ENCODE measurements around the gene GTF3C1. TPM values are rescaled to one million over a fixed set of nuclear protein-coding genes. Genes with fewer than 3 reads are reported as not detected.

GTF3C1 gene
- total RNA-seq, 1 experiment from 2014 or later: 46.6 TPM

DNA sequence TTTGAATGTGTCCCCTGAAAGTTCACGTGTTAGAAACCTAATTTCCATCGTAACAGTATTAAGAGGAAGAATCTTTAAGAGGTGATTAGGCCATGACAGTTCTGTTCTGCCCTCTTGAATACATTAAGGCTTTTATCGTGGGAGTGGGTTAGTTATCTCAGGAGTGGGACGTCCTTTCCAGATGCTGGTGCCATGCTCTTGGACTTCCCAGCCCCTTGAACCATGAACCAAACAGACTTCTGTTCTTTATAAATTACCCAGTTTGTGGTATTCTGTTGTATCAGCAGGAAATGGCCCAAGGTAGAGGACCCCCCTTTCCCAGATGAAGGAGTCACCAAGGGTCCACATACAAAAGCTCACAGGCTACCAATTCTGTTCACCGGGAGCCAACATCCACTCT lies 10.1 kb downstream of the GTF3C1 start:
- Histone ChIP-seq H3K9ac (ENCODE audit: low read length) (no peak overlapping the region), H3K36me3 (ENCODE audit: insufficient read depth, low read length) (peaks cover 21% of the 10 kb centered on the region; the same call in 1 of the 2 replicates), H3K27ac (ENCODE audit: low read length) (no peak overlapping the region), H3K4me2 (ENCODE audit: low read depth, low read length, poor library complexity, severe bottlenecking) (no peak overlapping the region), H3K9me3 (ENCODE audit: low read length) (no peaks in the 10 kb centered on the region), H3K9me2 (replicated peaks; ENCODE audit: insufficient read depth, low read length) (no peaks in the 10 kb centered on the region), H4K20me1 (ENCODE audit: insufficient read depth, low read depth, low read length) (no peaks in the 10 kb centered on the region), H3K79me2 (ENCODE audit: low read length) (no peaks in the 10 kb centered on the region; the same call in 1 of the 2 replicates), H3K4me1 (ENCODE audit: low read length) (no peaks in the 10 kb centered on the region; the same call in 1 of the 2 replicates), H2AFZ (ENCODE audit: low read length) (no peak overlapping the region), H3K4me3 (ENCODE audit: low read length) (no peak overlapping the region), H3K27me3 (ENCODE audit: low read length) (no peaks in the 10 kb centered on the region)
- DNase-seq: no peak

DNA sequence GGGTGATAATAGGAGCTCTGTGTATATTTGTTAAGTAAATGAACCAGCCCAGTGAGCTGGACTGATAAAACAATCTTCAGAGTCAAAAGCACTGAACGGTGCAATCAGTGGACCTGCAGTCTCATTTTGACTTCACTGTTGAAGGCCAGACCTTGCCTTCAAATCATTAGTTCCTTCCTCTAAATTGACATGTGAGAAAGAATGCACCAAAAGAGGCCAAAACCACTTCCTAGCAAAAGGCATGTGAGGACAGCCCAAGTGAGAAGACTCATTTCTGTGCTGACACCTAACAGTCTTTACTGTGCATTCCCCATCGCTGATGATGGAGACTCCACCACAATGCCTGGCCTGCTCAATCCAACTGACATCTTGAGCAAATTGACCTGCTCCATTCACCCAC lies 10.6 kb downstream of the GTF3C1 start:
- no peaks in the 10 kb centered on the region for H3K9me3 ChIP-seq (ENCODE audit: low read length)
- H3K36me3 ChIP-seq (ENCODE audit: insufficient read depth, low read length): peaks cover 25% of the 10 kb centered on the region; the same call in 1 of the 2 replicates
- H4K20me1 ChIP-seq (ENCODE audit: insufficient read depth, low read depth, low read length): no peaks in the 10 kb centered on the region
- H3K27ac ChIP-seq (ENCODE audit: low read length): no peak overlapping the region
- H3K9ac ChIP-seq (ENCODE audit: low read length): no peak overlapping the region
- no peaks in the 10 kb centered on the region; the same call in 1 of the 2 replicates for H3K4me1 ChIP-seq (ENCODE audit: low read length)
- H3K9me2 ChIP-seq (replicated peaks; ENCODE audit: insufficient read depth, low read length): no peaks in the 10 kb centered on the region
- no peak overlapping the region for H3K4me3 ChIP-seq (ENCODE audit: low read length)
- H3K27me3 ChIP-seq (ENCODE audit: low read length): no peaks in the 10 kb centered on the region
- no peak overlapping the region for H2AFZ ChIP-seq (ENCODE audit: low read length)
- no peaks in the 10 kb centered on the region; the same call in 1 of the 2 replicates for H3K79me2 ChIP-seq (ENCODE audit: low read length)
- H3K4me2 ChIP-seq (ENCODE audit: low read depth, low read length, poor library complexity, severe bottlenecking): no peak overlapping the region
- DNase-seq: no peak

DNA sequence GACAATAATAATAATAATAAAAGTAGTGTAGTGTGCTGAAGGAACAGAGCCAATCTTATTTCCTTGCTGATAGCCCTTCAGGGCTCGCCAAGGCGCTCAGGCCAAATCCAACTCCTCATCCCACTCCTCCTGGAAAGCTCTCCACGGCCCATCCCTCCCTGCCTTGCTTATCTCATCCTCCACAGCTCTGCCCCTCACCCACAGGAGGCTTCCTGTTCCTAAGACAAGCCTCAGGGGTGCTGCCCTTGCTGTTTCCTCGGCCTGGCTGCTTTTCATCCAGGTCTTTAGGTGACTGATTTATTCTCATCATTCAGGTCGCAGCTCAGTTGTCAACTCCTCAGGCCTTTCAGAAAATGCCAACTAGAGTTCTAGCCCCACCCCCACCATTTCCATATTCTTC lies 11.2 kb downstream of the GTF3C1 start:
- Histone ChIP-seq H3K9me2 (replicated peaks; ENCODE audit: insufficient read depth, low read length) (no peaks in the 10 kb centered on the region), H3K27ac (ENCODE audit: low read length) (no peak overlapping the region), H3K4me1 (ENCODE audit: low read length) (no peaks in the 10 kb centered on the region; the same call in 1 of the 2 replicates), H3K36me3 (ENCODE audit: insufficient read depth, low read length) (peaks cover 24% of the 10 kb centered on the region; the same call in 1 of the 2 replicates), H3K27me3 (ENCODE audit: low read length) (no peaks in the 10 kb centered on the region), H3K9ac (ENCODE audit: low read length) (no peak overlapping the region), H3K4me2 (ENCODE audit: low read depth, low read length, poor library complexity, severe bottlenecking) (no peak overlapping the region), H4K20me1 (ENCODE audit: insufficient read depth, low read depth, low read length) (no peaks in the 10 kb centered on the region), H3K79me2 (ENCODE audit: low read length) (no peaks in the 10 kb centered on the region; the same call in 1 of the 2 replicates), H3K9me3 (ENCODE audit: low read length) (no peaks in the 10 kb centered on the region), H2AFZ (ENCODE audit: low read length) (no peak overlapping the region), H3K4me3 (ENCODE audit: low read length) (no peak overlapping the region)
- DNase-seq: no peak

DNA sequence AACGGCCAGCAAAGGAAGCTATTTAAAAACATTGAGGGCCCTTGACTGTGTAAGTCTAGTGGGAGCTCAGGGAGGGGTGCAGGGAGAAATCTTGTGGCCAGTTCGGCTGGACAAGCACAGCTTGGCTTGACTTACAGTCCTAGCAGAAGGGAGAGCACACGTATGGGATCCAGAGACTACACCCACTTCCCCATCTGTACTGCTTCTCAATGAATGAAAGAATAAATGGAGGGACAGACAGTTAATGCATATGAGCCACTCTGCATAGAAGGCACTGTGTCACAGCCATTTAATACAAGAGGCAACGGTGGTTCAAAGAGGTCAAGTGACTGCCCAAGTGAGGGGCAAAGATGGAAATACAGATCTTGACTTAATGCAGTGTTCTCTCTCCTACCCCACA lies 15.5 kb downstream of the GTF3C1 start:
- Histone ChIP-seq H3K9me2 (replicated peaks; ENCODE audit: insufficient read depth, low read length) (no peaks in the 10 kb centered on the region), H3K27me3 (ENCODE audit: low read length) (no peaks in the 10 kb centered on the region), H3K9ac (ENCODE audit: low read length) (no peak overlapping the region), H3K4me1 (ENCODE audit: low read length) (no peaks in the 10 kb centered on the region; the same call in 1 of the 2 replicates), H3K36me3 (ENCODE audit: insufficient read depth, low read length) (peaks cover 12% of the 10 kb centered on the region; the same call in 1 of the 2 replicates), H3K9me3 (ENCODE audit: low read length) (no peaks in the 10 kb centered on the region), H3K79me2 (ENCODE audit: low read length) (no peaks in the 10 kb centered on the region), H3K4me3 (ENCODE audit: low read length) (no peak overlapping the region), H2AFZ (ENCODE audit: low read length) (no peak overlapping the region), H3K4me2 (ENCODE audit: low read depth, low read length, poor library complexity, severe bottlenecking) (no peak overlapping the region), H3K27ac (ENCODE audit: low read length) (no peak overlapping the region), H4K20me1 (ENCODE audit: insufficient read depth, low read depth, low read length) (no peaks in the 10 kb centered on the region)
- DNase-seq: no peak

DNA sequence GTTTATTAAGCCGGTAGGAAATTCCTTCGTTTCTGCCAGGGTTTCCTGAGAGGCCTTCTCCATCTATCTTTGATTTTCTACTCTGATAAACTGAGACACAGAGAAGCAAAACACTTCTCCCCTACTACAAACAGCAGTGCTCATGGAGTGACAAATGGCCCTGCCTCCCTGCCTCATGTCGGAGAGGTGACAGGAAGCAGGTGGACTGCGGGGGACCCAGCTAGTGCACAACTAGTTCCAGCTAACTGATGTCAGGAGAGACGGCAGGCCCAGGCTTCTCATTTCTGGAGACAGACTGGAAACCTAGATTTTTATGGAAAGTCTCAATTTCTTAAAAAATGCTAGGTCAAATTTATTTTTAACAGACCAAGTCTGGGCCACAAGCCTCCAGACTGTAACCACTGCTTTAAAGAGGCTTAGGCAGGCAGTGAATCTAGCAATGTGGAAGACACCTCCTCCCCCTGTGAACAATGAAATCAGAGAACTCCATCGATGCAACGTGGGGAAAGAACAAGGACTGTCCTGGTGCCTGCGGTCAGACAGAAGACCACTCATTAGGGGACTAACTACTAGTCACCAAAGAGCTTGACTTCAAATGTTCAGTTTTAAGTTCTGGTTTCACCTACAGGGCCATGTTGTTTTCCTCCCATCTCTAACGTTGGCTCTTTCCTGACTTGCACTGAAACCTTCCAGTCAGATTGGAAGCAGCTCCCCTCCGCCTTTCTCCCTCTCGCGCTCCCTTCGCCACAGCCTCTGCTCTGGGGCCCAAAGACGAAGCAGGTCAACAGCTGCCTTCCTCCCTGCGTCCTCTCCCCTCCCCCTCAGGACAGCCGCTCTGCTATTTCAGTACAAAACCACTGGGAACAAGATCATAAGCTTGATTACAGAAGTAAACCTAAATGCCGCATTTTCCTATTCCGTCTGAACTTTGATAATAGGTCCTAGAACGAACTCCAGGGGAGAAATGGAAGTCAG lies 17.6 kb downstream of the GTF3C1 start:
- H3K27ac ChIP-seq (ENCODE audit: low read length): no peak overlapping the region
- H3K4me3 ChIP-seq (ENCODE audit: low read length): no peak overlapping the region
- DNase-seq: no peak
- H3K9me3 ChIP-seq (ENCODE audit: low read length): no peaks in the 10 kb centered on the region
- no peak overlapping the region for H2AFZ ChIP-seq (ENCODE audit: low read length)
- H4K20me1 ChIP-seq (ENCODE audit: insufficient read depth, low read depth, low read length): no peaks in the 10 kb centered on the region
- no peaks in the 10 kb centered on the region for H3K4me1 ChIP-seq (ENCODE audit: low read length)
- H3K27me3 ChIP-seq (ENCODE audit: low read length): no peaks in the 10 kb centered on the region
- H3K79me2 ChIP-seq (ENCODE audit: low read length): no peaks in the 10 kb centered on the region
- no peaks in the 10 kb centered on the region for H3K9me2 ChIP-seq (replicated peaks; ENCODE audit: insufficient read depth, low read length)
- no peak overlapping the region for H3K4me2 ChIP-seq (ENCODE audit: low read depth, low read length, poor library complexity, severe bottlenecking)
- no peak overlapping the region for H3K9ac ChIP-seq (ENCODE audit: low read length)
- H3K36me3 ChIP-seq (ENCODE audit: insufficient read depth, low read length): peaks cover 11% of the 10 kb centered on the region; the same call in 1 of the 2 replicates

DNA sequence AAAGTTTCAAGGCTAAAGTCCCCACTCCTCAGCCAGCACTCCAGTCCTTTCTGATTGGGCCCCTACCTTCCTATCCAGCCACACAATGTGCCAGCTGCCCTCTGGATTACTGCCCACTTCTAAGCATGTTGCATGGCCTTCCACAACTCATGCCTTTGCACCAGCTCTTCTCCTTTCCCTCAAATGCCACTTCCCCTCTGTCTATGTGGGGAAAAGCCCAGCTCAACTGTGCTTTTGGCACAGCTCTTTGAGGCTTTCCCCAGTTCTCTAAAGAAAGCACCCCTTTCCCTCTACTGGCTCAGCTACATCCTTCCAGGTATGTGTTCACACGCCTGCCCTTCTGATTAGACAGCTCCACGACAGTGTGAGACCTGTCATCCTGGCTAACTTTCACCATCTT lies 18.5 kb downstream of the GTF3C1 start:
- Histone ChIP-seq H3K4me3 (ENCODE audit: low read length) (no peak overlapping the region), H4K20me1 (ENCODE audit: insufficient read depth, low read depth, low read length) (no peaks in the 10 kb centered on the region), H3K36me3 (ENCODE audit: insufficient read depth, low read length) (peaks cover 11% of the 10 kb centered on the region; the same call in 1 of the 2 replicates), H3K9me2 (replicated peaks; ENCODE audit: insufficient read depth, low read length) (no peaks in the 10 kb centered on the region), H3K9me3 (ENCODE audit: low read length) (no peaks in the 10 kb centered on the region), H3K27ac (ENCODE audit: low read length) (no peak overlapping the region), H3K4me1 (ENCODE audit: low read length) (no peaks in the 10 kb centered on the region), H3K79me2 (ENCODE audit: low read length) (no peaks in the 10 kb centered on the region), H3K27me3 (ENCODE audit: low read length) (no peaks in the 10 kb centered on the region), H3K4me2 (ENCODE audit: low read depth, low read length, poor library complexity, severe bottlenecking) (no peak overlapping the region), H2AFZ (ENCODE audit: low read length) (no peak overlapping the region), H3K9ac (ENCODE audit: low read length) (no peak overlapping the region)
- DNase-seq: no peak

DNA sequence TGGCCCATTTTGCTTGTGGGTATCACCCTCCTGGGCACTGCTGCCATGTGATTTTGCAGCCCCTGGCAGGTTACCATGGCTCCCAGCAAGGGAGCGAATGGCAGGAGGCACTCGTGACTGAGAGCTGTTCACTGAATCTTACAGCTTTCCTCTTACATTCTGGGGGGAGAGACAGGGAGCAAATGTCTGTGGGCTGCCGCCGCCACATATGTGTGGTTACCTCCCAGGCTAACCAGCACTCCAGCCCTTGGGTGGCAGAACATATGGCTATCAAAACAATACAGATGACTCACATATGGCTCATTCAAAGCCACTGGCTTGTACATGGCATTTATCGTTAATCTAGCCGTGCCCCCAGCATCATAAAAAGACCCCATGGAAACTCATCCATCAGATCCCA lies 19.8 kb downstream of the GTF3C1 start:
- Histone ChIP-seq H3K4me3 (ENCODE audit: low read length) (no peak overlapping the region), H3K9me2 (replicated peaks; ENCODE audit: insufficient read depth, low read length) (no peaks in the 10 kb centered on the region), H3K4me2 (ENCODE audit: low read depth, low read length, poor library complexity, severe bottlenecking) (no peak overlapping the region), H3K4me1 (ENCODE audit: low read length) (no peaks in the 10 kb centered on the region), H3K36me3 (ENCODE audit: insufficient read depth, low read length) (peaks cover 10% of the 10 kb centered on the region; the same call in 1 of the 2 replicates), H3K9ac (ENCODE audit: low read length) (no peak overlapping the region), H3K27me3 (ENCODE audit: low read length) (no peaks in the 10 kb centered on the region), H3K9me3 (ENCODE audit: low read length) (no peaks in the 10 kb centered on the region), H3K27ac (ENCODE audit: low read length) (no peak overlapping the region), H3K79me2 (ENCODE audit: low read length) (no peaks in the 10 kb centered on the region), H2AFZ (ENCODE audit: low read length) (no peak overlapping the region), H4K20me1 (ENCODE audit: insufficient read depth, low read depth, low read length) (no peaks in the 10 kb centered on the region)
- no peak for DNase-seq

DNA sequence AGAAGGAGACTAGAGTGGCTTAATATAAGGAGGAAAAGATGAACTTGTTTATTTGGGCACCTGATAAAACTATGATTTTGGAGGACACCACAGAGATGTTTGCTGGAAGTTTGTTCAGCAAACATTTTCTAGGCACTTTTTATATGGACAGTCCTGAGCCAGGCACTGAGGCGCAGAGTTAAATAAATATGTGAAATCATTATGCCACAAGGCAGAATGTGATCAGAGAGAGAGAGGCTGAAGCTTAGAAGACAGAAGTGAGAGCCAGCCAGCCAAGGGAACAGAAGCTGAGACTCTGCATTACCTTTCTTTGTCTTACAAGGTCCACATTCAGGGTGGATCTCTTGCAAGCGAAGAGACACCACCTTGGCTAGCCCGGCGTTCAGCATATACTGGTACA lies 21.4 kb downstream of the GTF3C1 start:
- DNase-seq: no peak
- no peak overlapping the region for H3K27ac ChIP-seq (ENCODE audit: low read length)
- H3K36me3 ChIP-seq (ENCODE audit: insufficient read depth, low read length): peaks cover 3% of the 10 kb centered on the region; the same call in 1 of the 2 replicates
- no peak overlapping the region for H3K4me3 ChIP-seq (ENCODE audit: low read length)
- H2AFZ ChIP-seq (ENCODE audit: low read length): no peak overlapping the region
- no peaks in the 10 kb centered on the region for H3K4me1 ChIP-seq (ENCODE audit: low read length)
- no peaks in the 10 kb centered on the region for H3K9me3 ChIP-seq (ENCODE audit: low read length)
- no peaks in the 10 kb centered on the region for H4K20me1 ChIP-seq (ENCODE audit: insufficient read depth, low read depth, low read length)
- no peak overlapping the region for H3K9ac ChIP-seq (ENCODE audit: low read length)
- no peak overlapping the region for H3K4me2 ChIP-seq (ENCODE audit: low read depth, low read length, poor library complexity, severe bottlenecking)
- no peaks in the 10 kb centered on the region for H3K9me2 ChIP-seq (replicated peaks; ENCODE audit: insufficient read depth, low read length)
- no peaks in the 10 kb centered on the region for H3K27me3 ChIP-seq (ENCODE audit: low read length)
- H3K79me2 ChIP-seq (ENCODE audit: low read length): no peaks in the 10 kb centered on the region
